Left cardiac atrium (tissue), 4 donors: Measurements from ENCODE around the gene RNF220. TPM values are rescaled to one million over a fixed set of nuclear protein-coding genes. Genes with fewer than 3 reads are reported as not detected.

ENCODE experiments used
- ATAC-seq, 2 donors: fragments of 200-7000 bp; cut with Tn5 transposase; one replicate each; pipeline ENCODE4 v1.9.1; 2020; ENCODE audit warnings: mild to moderate bottlenecking in 2 of 2, moderate library complexity in 2 of 2
- DNase-seq: peaks from one replicate; pipeline ENCODE4 v3.0.0-alpha.2; 2020
- intact Hi-C, 2 donors: fragments of 100-400 bp; cut with DNase I; formaldehyde crosslinking; loops; one replicate each; pipeline versions ENCODE4 v1.14.1 to v1.15.1; 2022 to 2023
- total RNA-seq, 2 donors: library from RNA; stranded (reverse); fragmentation: NEBNext Ultra II Directional; extraction: Animal tissue kit (Norgen Biotek cat#: 25700); gene quantifications; one replicate each; pipeline ENCODE4 v1.2.1, GENCODE V29; 2021
- donor health status: DM: no; HTN: yes; CAD: no.
- donor health status: DM: no; HTN: yes; CAD: no; lungs with severe emphysema.
- donor health status: DM: yes; HTN: yes; CAD: no.
- donor health status: Dilated cardiomyopathy.

RNF220 gene
- total RNA-seq, 2 donors from 2014 or later: 67.4 to 68.9 TPM

GRCh38 chr1:44507490-44508396, 102.7 kb downstream of the RNF220 start:
- ATAC-seq (no peak), DNase-seq (no peak)
- intact Hi-C loops: loop anchor here in 1 of 2 donors (10.0 kb wide), 2 partner anchors 103 to 133 kb away; partner anchors contain the start of gene RNF220

DNA sequence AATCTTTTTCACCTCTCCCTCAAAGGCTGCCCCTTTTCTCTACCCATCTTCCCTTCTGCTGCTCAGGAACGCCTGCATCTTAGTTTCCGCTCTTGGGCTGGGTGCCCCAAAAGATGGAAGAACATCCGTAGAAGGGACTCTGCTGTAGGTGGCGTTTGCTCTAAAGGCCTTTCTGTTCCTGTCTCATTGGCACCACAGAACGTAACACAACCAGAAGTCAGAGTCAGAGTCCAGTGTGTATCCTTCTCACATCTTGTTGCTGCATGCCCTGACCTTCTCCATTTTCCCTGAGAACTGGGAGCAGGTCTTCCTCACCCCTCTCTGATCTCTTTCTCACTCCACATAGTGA, 103.3 kb downstream of the RNF220 start:
- no peak for ATAC-seq
- intact Hi-C loops: loop anchor here in 1 of 2 donors (10.0 kb wide), 2 partner anchors 104 to 134 kb away; partner anchors contain the start of gene RNF220
- no peak for DNase-seq

- no peak for ATAC-seq
- intact Hi-C loops: no loop called here
- no peak for DNase-seq
Measured at GRCh38 chr1:44511363-44511762, 106.3 kb downstream of the RNF220 start.

- intact Hi-C loops: no loop called here
- DNase-seq (no peak), ATAC-seq (no peak)
Measured at GRCh38 chr1:44511769-44512168, 106.7 kb downstream of the RNF220 start.

DNA sequence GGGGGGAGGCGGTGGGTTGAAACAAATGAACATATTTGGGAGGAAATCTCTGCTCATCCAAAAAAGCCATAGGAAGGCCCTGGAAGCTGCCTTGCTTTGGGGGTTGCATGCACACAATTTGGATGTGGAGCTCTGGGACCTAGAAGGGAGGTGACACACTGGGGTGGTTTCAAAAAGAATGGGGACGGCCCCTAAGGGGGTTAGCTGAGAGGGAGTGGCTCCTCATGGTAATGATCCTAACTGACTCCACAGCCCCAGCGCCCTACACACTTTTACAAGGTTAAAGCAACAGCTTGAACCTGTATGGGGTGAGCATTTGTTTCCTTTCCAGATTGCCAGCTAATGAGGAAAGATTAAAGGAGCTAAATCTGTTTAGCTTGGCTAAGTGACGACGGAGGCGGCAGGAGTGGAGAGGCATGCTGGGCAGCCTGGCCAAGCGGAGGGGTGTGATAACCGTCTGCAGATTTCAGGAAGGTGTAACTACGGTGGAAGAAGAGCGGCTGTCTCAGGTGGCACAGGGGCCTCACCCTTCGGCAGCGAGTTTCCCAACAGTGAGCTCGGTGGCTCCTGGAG, 107.3 kb downstream of the RNF220 start:
- ATAC-seq: peak in 1 of 2 donors; percentile 52
- intact Hi-C loops: no loop called here
- DNase-seq: no peak

DNA sequence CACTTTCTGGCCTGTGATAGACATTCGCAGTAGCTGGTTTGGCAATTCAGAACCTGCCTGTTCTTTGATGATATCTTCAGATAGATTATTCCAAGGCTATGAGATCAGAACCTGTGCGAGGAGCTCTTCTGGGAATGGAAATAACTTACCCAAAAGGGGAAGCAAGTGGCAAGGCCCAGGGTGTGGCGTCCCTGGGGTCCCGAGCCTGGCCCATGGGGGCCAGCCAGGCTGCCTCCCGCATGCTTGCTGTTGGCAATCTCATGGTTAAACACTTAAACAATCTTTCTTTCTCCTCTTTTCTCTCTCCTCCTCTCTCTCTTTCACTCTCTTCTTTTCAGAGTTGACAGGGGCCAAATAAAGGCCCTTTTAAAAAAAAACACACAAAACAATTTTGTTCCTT, 108.1 kb downstream of the RNF220 start:
- ATAC-seq (no peak), DNase-seq (no peak)
- intact Hi-C loops: no loop called here

DNA sequence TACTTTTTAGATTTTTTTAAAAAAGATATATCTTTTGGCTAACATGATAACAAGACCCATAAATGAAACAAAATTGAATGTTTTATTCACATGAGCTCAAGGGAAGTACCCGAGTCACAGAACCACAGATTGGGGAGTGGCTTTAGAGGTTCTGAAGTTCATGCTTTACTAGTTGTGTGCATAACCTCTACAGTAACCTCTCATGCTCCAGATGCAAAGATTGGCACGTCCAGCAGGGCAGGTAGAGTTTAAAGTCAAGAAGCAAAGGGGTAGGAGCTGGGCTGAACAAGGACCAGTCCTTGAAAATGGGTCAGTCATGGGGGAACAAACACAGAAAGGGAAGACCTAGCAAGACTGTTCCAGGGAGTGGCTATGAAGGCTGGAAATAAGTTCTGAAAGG, 109.6 kb downstream of the RNF220 start:
- intact Hi-C loops: no loop called here
- DNase-seq (no peak), ATAC-seq (no peak)

DNA sequence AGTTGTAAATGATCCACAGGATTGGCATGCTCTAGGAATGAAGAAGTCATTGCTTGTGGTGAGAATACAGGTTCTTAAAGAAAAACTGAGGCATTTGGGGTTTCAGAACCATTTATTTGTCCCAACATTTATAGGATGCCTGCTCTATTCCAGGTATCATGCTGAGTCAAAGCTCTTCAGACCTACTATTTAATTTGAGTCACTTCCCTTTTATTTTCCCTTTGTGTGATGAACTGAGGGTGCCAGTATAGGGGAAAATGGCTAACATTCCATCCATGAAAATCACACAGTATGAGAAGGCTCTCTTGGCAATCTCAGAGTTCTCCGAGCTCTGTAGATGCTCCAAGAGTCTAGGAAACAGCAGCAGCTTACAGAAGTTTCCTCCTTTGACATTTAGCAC, 110.4 kb downstream of the RNF220 start:
- intact Hi-C loops: no loop called here
- ATAC-seq (no peak), DNase-seq (no peak)

GRCh38 chr1:44519035-44519676, 114.1 kb downstream of the RNF220 start:
- DNase-seq (no peak), ATAC-seq (no peak)
- intact Hi-C loops: no loop called here

DNA sequence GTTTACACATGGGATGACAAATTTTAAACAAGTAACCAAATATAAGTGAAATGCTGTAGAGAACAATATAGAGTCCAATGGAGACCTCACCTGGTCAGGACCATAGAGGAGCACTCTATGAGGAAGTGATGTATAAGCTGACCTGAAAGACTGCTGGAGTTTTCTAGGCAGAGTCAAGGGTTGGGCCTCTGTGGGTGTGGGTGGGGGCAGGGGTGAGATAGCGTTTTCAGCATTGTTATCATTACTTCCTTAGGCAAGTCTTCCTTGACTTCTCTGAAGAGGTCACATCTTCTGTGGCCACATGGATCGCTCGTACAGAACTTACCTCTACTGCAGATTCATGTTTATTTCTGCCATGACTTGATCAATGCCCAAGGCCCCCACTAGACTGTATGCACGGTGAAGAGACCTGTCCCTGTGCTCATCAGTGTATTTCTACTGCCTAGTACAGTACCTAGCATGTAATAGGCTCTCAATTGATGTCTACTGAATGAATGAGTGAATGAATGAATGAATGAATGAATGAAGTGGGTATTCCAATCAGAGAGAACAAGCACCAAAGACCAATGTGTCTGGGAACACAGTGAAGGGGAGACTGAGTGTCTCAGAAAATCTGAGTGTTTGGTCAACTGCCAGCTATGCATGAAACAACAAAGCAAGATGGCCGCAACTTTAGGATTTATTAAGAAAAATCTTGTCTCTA, 116.5 kb downstream of the RNF220 start:
- intact Hi-C loops: no loop called here

GRCh38 chr1:44523593-44524591, 118.8 kb downstream of the RNF220 start:
- ATAC-seq (no peak), DNase-seq (no peak)
- intact Hi-C loops: no loop called here

More for the DNA sequence above, 116.5 kb downstream of the RNF220 start:
- DNase-seq (no peak), ATAC-seq (no peak)

GRCh38 chr1:44524655-44525500, 119.8 kb downstream of the RNF220 start:
- ATAC-seq (no peak), DNase-seq (no peak)
- intact Hi-C loops: no loop called here

GRCh38 chr1:44526295-44527073, 121.4 kb downstream of the RNF220 start:
- ATAC-seq (no peak), DNase-seq (no peak)
- intact Hi-C loops: no loop called here

DNA sequence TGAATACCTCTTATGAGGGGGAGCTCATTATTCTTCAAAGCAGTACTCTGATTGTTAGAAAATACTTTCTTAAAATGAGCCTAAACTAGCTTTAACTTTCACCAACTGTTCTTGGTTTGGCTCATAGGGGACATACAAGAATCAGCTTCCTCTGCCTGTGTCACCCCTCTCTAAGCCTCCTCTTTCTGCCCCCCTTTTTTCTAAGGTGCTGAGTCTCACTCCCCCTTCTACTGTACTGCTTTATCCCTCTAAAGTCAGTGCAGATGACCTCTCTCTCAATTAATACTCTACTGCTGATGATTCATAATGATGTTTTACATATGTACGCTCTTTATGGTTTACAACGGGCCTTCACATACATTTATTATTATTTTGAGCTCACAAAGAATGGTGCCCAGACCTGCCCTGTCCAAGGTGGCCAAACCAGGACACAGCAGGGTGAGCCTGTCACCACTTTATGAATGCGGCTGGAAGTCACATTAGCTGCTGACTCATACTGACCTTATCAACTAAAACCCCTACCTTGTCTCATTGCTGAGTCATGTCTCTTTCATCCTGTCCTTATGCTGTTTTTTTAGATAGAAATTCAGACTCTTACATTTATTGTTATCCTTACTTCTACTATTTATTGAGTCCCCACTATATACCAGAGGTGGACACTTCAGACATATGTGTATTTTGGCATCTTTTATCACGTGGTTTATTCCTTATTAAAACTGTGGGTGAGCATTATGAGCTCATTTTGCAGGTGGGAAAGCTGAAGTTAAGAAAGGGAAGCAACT, 126.9 kb downstream of the RNF220 start:
- intact Hi-C loops: no loop called here
- peak in 1 of 2 donors; percentile 49 for ATAC-seq
- DNase-seq: no peak

DNA sequence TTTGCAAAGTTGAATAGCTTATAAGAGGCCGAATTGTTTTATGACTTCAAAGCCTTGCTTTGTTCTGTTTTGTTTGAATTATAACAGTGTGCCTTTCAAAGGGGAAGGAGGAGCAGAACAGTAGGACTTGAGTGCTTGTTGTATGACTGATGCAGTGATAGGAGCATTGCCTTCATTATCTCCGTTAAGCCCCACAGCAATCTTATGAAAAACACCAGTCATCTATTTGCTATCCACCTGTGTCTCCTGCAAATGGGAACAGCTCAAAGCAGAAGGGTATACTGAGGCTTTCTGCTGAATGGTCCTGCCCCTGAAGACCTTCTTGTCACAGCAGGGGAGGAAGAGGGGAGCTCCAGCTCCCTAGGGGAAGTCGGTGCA, 127.5 kb downstream of the RNF220 start:
- ATAC-seq (no peak), DNase-seq (no peak)
- intact Hi-C loops: no loop called here

- intact Hi-C loops: no loop called here
- ATAC-seq: no peak
- DNase-seq: no peak
Measured at GRCh38 chr1:44534771-44535170, 129.7 kb downstream of the RNF220 start.
